IMR-90 (cell line): ENCODE results near the gene IL37. TPM values are rescaled to one million over a fixed set of nuclear protein-coding genes. Genes with fewer than 3 reads are reported as not detected.

Source experiments
- ATAC-seq: fragments of 200-7000 bp; cut with Tn5 transposase; 2 replicates; pipeline ENCODE4 v1.9.1; 2020; ENCODE audit warnings: low read depth, mild to moderate bottlenecking, moderate library complexity
- BruUV-seq: library from RNA; stranded (reverse); fragments of 400-500 nt; replicated peaks from 2 replicates; lab custom pipeline; 2021; lab: Mats Ljungman, UMichigan
- CTCF ChIA-PET: fragments of 300-600 bp; formaldehyde crosslinking; extraction: SDS; loops from one replicate; lab custom pipeline; 2021; ENCODE audit warnings: antibody characterized with exemption; lab: Yijun Ruan, JAX
- POLR2A ChIA-PET: fragments of 300-600 bp; sonication (Branson Sonifier 250); formaldehyde crosslinking; loops from one replicate; lab custom pipeline; 2022; ENCODE audit warnings: antibody characterized with exemption; ENCODE audit not compliant: unreplicated experiment; lab: Charles Lee
- DNase-seq: peaks from one replicate; pipeline ENCODE4 v3.0.0; 2013
- H2AFZ ChIP-seq: replicated peaks from 2 replicates; pipeline ENCODE3; 2013; ENCODE audit warnings: low read length, mild to moderate bottlenecking; ENCODE audit not compliant: poor library complexity
- H2AK5ac ChIP-seq: 2 replicates; pipeline ENCODE4 v1.6.1; 2013; ENCODE audit warnings: low read depth, low read length, inconsistent platforms
- H2AK9ac ChIP-seq: replicated peaks from 2 replicates; pipeline ENCODE3; 2013; ENCODE audit warnings: mild to moderate bottlenecking, low read depth, low read length, moderate library complexity; ENCODE audit not compliant: poor library complexity
- H2BK120ac ChIP-seq: 2 replicates; pipeline ENCODE4 v1.6.1; 2013; ENCODE audit warnings: low read depth, low read length, inconsistent platforms
- H2BK15ac ChIP-seq: 3 replicates; pipeline ENCODE4 v1.6.1; 2013; ENCODE audit warnings: low read depth, low read length, inconsistent platforms
- H2BK20ac ChIP-seq: 2 replicates; pipeline ENCODE4 v1.6.1; 2013; ENCODE audit warnings: low read depth, mild to moderate bottlenecking, inconsistent platforms, low read length, moderate library complexity
- H2BK5ac ChIP-seq: 2 replicates; pipeline ENCODE4 v1.6.1; 2013; ENCODE audit warnings: mild to moderate bottlenecking, low read depth, low read length, inconsistent platforms; ENCODE audit not compliant: poor library complexity, severe bottlenecking
- H3K14ac ChIP-seq: replicated peaks from 2 replicates; pipeline ENCODE4 v1.6.1; 2013; ENCODE audit warnings: low read depth, low read length, inconsistent platforms
- H3K18ac ChIP-seq: 2 replicates; pipeline ENCODE4 v1.6.1; 2013; ENCODE audit warnings: low read depth, low read length, control low read depth
- H3K23ac ChIP-seq: 2 replicates; pipeline ENCODE4 v1.6.1; 2013; ENCODE audit warnings: low read depth, low read length, inconsistent platforms
- H3K27ac ChIP-seq: 2 replicates; pipeline ENCODE4 v1.5.1; 2013; ENCODE audit warnings: mild to moderate bottlenecking, control low read depth, low read length; ENCODE audit not compliant: insufficient read depth
- H3K27me3 ChIP-seq: 2 replicates; pipeline ENCODE4 v1.6.1; 2013; ENCODE audit warnings: low read length; ENCODE audit not compliant: control insufficient read depth, insufficient read depth
- H3K36me3 ChIP-seq: 2 replicates; pipeline ENCODE4 v1.6.1; 2013; ENCODE audit warnings: low read length, mixed read lengths; ENCODE audit not compliant: control insufficient read depth, insufficient read depth
- H3K4ac ChIP-seq: 2 replicates; pipeline ENCODE4 v1.6.1; 2013; ENCODE audit warnings: low read depth, low read length, inconsistent platforms
- H3K4me1 ChIP-seq: 2 replicates; pipeline ENCODE4 v1.6.1; 2013; ENCODE audit warnings: low read length, mixed read lengths; ENCODE audit not compliant: control insufficient read depth, insufficient read depth
- H3K4me2 ChIP-seq: 2 replicates; pipeline ENCODE4 v1.6.1; 2013; ENCODE audit warnings: low read depth, mild to moderate bottlenecking, control low read depth, low read length, moderate library complexity
- H3K4me3 ChIP-seq: 2 replicates; pipeline ENCODE4 v1.5.1; 2013; ENCODE audit warnings: low read depth, mild to moderate bottlenecking, control low read depth, low read length, moderate library complexity; ENCODE audit not compliant: insufficient read depth
- H3K56ac ChIP-seq: 2 replicates; pipeline ENCODE4 v1.6.1; 2013; ENCODE audit warnings: low read length, inconsistent platforms; ENCODE audit not compliant: insufficient read depth; ENCODE audit errors: extremely low read depth
- H3K79me1 ChIP-seq, 2 experiments: 2 replicates each; pipeline ENCODE4 v1.6.1; 2013; ENCODE audit warnings: low read length in 2 of 2, inconsistent platforms in 1 of 2, low read depth in 1 of 2
- H3K9ac ChIP-seq: 2 replicates; pipeline ENCODE4 v1.6.1; 2013; ENCODE audit warnings: low read depth, low read length, control low read depth
- H3K9me1 ChIP-seq: 2 replicates; pipeline ENCODE4 v1.6.1; 2013; ENCODE audit warnings: low read length, inconsistent platforms; ENCODE audit not compliant: insufficient read depth
- H3K9me3 ChIP-seq: 2 replicates; pipeline ENCODE4 v1.6.1; 2013; ENCODE audit warnings: low read length; ENCODE audit not compliant: control insufficient read depth, insufficient read depth
- H4K20me1 ChIP-seq: 2 replicates; pipeline ENCODE4 v1.6.1; 2013; ENCODE audit warnings: low read length, inconsistent platforms; ENCODE audit not compliant: insufficient read depth
- H4K5ac ChIP-seq: 2 replicates; pipeline ENCODE4 v1.6.1; 2013; ENCODE audit warnings: mild to moderate bottlenecking, low read depth, low read length, control low read depth
- H4K8ac ChIP-seq, 2 experiments: 2 replicates each; pipeline ENCODE4 v1.6.1; 2013; ENCODE audit warnings: low read depth in 2 of 2, low read length in 2 of 2, control low read depth in 1 of 2, inconsistent platforms in 1 of 2
- H4K91ac ChIP-seq: 2 replicates; pipeline ENCODE4 v1.6.1; 2013; ENCODE audit warnings: low read depth, low read length, inconsistent platforms; ENCODE audit not compliant: insufficient read depth
- CEBPB ChIP-seq: IDR thresholded peaks from 2 replicates; pipeline ENCODE4 v1.6.1; 2012; ENCODE audit warnings: low read depth, low read length, improper control_type of control experiment
- NFE2L2 ChIP-seq: fragments of 150-350 bp; IDR thresholded peaks from 2 replicates; pipeline ENCODE4 v1.6.1; 2016; ENCODE audit warnings: low read depth, mild to moderate bottlenecking, low read length
- POLR2A ChIP-seq: IDR thresholded peaks from 2 replicates; pipeline ENCODE4 v1.6.1; 2012; ENCODE audit warnings: mild to moderate bottlenecking, low read depth, low read length
- WGBS, 2 experiments: methylation state at CpG; one replicate each; pipeline versions ENCODE4 v1.1.5 to v1.1.7; 2013; ENCODE audit warnings: missing lambda C conversion rate in 2 of 2; ENCODE audit not compliant: insufficient read length in 1 of 2; ENCODE audit errors: extremely low coverage in 2 of 2; 5-methylcytosine and 5-hydroxymethylcytosine counted together
- dilution Hi-C: fragments of 300-500 bp; cut with HindIII; formaldehyde crosslinking; loops from one replicate; pipeline ENCODE4 v1.14.3; 2018; ENCODE audit warnings: low sequenced_read_pairs; ENCODE audit not compliant: unreplicated experiment
- in situ Hi-C: fragments of 300-500 bp; cut with MboI; formaldehyde crosslinking; loops from 3 replicates; pipeline ENCODE4 v1.14.3; 2019; ENCODE audit warnings: low sequenced_read_pairs, inconsistent platforms, mixed read lengths
- intact Hi-C: fragments of 100-400 bp; cut with micrococcal nuclease; formaldehyde crosslinking; loops from 2 replicates; pipeline ENCODE4 v1.10.0; 2022
- polyA plus RNA-seq, 3 experiments: library from polyadenylated mRNA; depleted of rRNA; stranded (reverse); fragments of >200 nt; gene quantifications; 2 replicates each; pipeline ENCODE4 v1.2.3, GENCODE V29; 2012; ENCODE audit warnings: low replicate concordance in 1 of 3
- total RNA-seq: library from RNA; depleted of rRNA; stranded (reverse); fragments of >200 nt; gene quantifications from 2 replicates; pipeline ENCODE4 v1.2.3, GENCODE V29; 2012
- TF ChIP-seq, protein P1 (sequence below): fragments of 150-350 bp; IDR thresholded peaks from 2 replicates; pipeline ENCODE4 v1.6.1; 2017; ENCODE audit warnings: mild to moderate bottlenecking, antibody characterized with exemption, low read length, low read depth

Gene IL37
- total and polyA plus RNA-seq, 2 of the 4 experiments (the other 2 are of a cell fraction): 0.15 TPM; not detected in 1

- H2AFZ ChIP-seq: no peak overlapping the region
- WGBS, 2 experiments: 0% methylated on average over 1 of the region's 2 CpGs; no CpG with 5 or more reads in 1 of the 2 experiments
- H4K5ac ChIP-seq: no peak overlapping the region
- no peaks in the 10 kb centered on the region for H4K20me1 ChIP-seq
- no peak overlapping the region for H2BK5ac ChIP-seq
- no peak overlapping the region for H4K91ac ChIP-seq
- H2BK15ac ChIP-seq: no peak overlapping the region
- H2AK9ac ChIP-seq: no peak overlapping the region
- H3K9ac ChIP-seq: no peak overlapping the region
- no peak overlapping the region for H3K23ac ChIP-seq
- no peak overlapping the region for H3K4ac ChIP-seq
- peaks cover 12% of the 10 kb centered on the region for H3K9me3 ChIP-seq
- no peak for DNase-seq
- in situ Hi-C loops: loop anchor here (5.0 to 10.0 kb wide), 2 partner anchors 195 to 323 kb away; no protein-coding TSS in a partner anchor
- no peak overlapping the region for H2AK5ac ChIP-seq
- H4K8ac ChIP-seq: no peak overlapping the region
- ChIA-PET CTCF (interaction anchor here (2.1 kb wide), 1 partner anchor 198 kb away, joined by 10 read pairs; no protein-coding TSS in a partner anchor), POLR2A (no interaction called here)
- H3K9me1 ChIP-seq: no peaks in the 10 kb centered on the region
- no peaks in the 10 kb centered on the region for H3K36me3 ChIP-seq
- ATAC-seq: no peak
- intact Hi-C loops: loop anchor here (10.0 kb wide), 1 partner anchor 323 kb away; no protein-coding TSS in a partner anchor
- dilution Hi-C loops: no loop called here
- H3K18ac ChIP-seq: no peak overlapping the region
- no peak overlapping the region for H3K4me3 ChIP-seq
- H3K4me1 ChIP-seq: no peaks in the 10 kb centered on the region
- H3K27me3 ChIP-seq: peaks cover 23% of the 10 kb centered on the region
- no TSS peak for BruUV-seq
- H2BK20ac ChIP-seq: no peak overlapping the region
- H3K14ac ChIP-seq: no peak overlapping the region
- TF ChIP-seq CEBPB: no peak
- TF ChIP-seq NFE2L2: no peak
- no peak for TF ChIP-seq POLR2A
- TF ChIP-seq, protein P1, sequence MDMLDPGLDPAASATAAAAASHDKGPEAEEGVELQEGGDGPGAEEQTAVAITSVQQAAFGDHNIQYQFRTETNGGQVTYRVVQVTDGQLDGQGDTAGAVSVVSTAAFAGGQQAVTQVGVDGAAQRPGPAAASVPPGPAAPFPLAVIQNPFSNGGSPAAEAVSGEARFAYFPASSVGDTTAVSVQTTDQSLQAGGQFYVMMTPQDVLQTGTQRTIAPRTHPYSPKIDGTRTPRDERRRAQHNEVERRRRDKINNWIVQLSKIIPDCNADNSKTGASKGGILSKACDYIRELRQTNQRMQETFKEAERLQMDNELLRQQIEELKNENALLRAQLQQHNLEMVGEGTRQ: no peak
- H3K27ac ChIP-seq: no peak overlapping the region
- H3K4me2 ChIP-seq: no peak overlapping the region
- H3K56ac ChIP-seq: no peak overlapping the region
- H2BK120ac ChIP-seq: no peak overlapping the region
- no peaks in the 10 kb centered on the region for H3K79me1 ChIP-seq
Observed at GRCh38 chr2:112947374-112947773, 36.4 kb downstream of the IL37 start.
